Erythroblast (primary cell): ENCODE results near the gene OPRL1.

Experiments used
- GATA1 ChIP-seq: IDR thresholded peaks from 2 replicates; pipeline ENCODE4 v1.6.1; 2011; ENCODE audit warnings: low read depth, mild to moderate bottlenecking, control low read depth, low read length, moderate library complexity
- POLR2A ChIP-seq: IDR thresholded peaks from 2 replicates; pipeline ENCODE4 v1.6.1; 2011; ENCODE audit warnings: mild to moderate bottlenecking, low read length

DNA sequence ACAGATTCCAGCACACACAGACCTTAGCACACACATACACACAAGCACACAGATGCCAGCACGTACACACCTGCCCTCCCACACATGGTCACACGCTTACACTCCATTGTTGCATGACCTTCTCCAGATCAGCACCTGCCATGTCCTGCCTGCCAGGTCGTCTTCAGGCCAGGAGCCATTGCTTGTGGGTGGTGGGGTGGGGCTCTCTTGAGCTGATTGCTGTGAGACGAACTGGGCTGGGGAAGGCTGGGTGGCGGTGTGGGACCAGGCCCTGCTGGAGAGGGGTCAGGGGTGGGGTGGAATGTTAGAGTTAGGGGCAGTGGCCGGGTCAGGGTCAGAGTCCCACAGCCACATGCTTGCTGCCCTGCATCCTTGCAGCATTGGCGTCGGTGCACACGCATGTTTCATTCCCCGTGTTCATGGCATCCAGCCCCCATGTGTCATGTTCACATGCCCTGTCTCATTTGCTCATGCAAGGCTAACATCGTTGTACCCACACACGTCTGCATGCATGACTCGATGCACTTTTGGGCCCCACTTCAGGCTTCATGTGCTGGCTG is 34.0 kb downstream of the OPRL1 start:
- TF ChIP-seq POLR2A: no peak
- no peak for TF ChIP-seq GATA1
